K562 (cell line): Measurements from ENCODE around the gene BTD. TPM values are rescaled to one million over a fixed set of nuclear protein-coding genes. Genes with fewer than 3 reads are reported as not detected.

Experiments
- ATAC-seq: fragments of 200-7000 bp; cut with Tn5 transposase; 3 replicates; pipeline ENCODE4 v1.9.1; 2020; ENCODE audit warnings: moderate library complexity
- BruUV-seq: library from RNA; stranded (reverse); fragments of 400-500 nt; replicated peaks from 2 replicates; lab custom pipeline; 2021; lab: Mats Ljungman, UMichigan
- CTCF ChIA-PET: fragments of 300-600 bp; formaldehyde crosslinking; extraction: SDS; loops from one replicate; lab custom pipeline; 2021; ENCODE audit warnings: low intra/inter-chr PET ratio; lab: Yijun Ruan, JAX
- POLR2A ChIA-PET: fragments of 300-600, 350-650 bp; sonication (Branson Sonifier 250); formaldehyde crosslinking; extraction: SDS; loops from one replicate; lab custom pipeline; 2021; ENCODE audit warnings: antibody characterized with exemption, inconsistent platforms; lab: Yijun Ruan, JAX
- DNase-seq, 4 experiments: peaks; one replicate each; pipeline versions ENCODE4 v3.0.0 to v3.0.0-alpha.2; 2011 to 2018; ENCODE audit warnings: low spot score in 3 of 4, mixed read lengths in 3 of 4; ENCODE audit errors: extremely low read depth in 1 of 4
- FAIRE-seq: peaks from 2 replicates; lab custom pipeline; 2011; peaks lifted over from hg19 to GRCh38; lab: Jason Lieb, UNC
- H2AFZ ChIP-seq: 2 replicates; pipeline ENCODE4 v1.6.0; 2011; ENCODE audit warnings: low read depth, low read length, control low read depth, inconsistent platforms
- H3K27ac ChIP-seq: fragments of 200-600 bp; 3 replicates; pipeline ENCODE4 v1.8.0; 2011; ENCODE audit warnings: low read depth, mild to moderate bottlenecking, control low read depth, inconsistent platforms, low read length, moderate library complexity, mixed read lengths; ENCODE audit errors: extremely low read depth
- H3K27me3 ChIP-seq, 2 experiments: fragments of 300-600 bp in 1 of 2; 2 replicates in 1 of 2; 3 replicates in 1 of 2; pipeline versions ENCODE4 v1.6.0 to v1.8.0; 2011; ENCODE audit warnings: inconsistent platforms in 2 of 2, low read length in 2 of 2, mild to moderate bottlenecking in 1 of 2, mixed read lengths in 1 of 2, moderate library complexity in 1 of 2; ENCODE audit not compliant: control insufficient read depth in 2 of 2, insufficient read depth in 2 of 2
- H3K36me3 ChIP-seq: fragments of 300-600 bp; 3 replicates; pipeline ENCODE4 v1.8.0; 2011; ENCODE audit warnings: mild to moderate bottlenecking, low read length, inconsistent platforms; ENCODE audit not compliant: control insufficient read depth, insufficient read depth
- H3K4me1 ChIP-seq, 2 experiments: fragments of 200-600 bp in 1 of 2; replicated peaks in 1 of 2; 2 replicates in 1 of 2; 3 replicates in 1 of 2; pipeline versions ENCODE4 v1.5.1 to v1.8.0; 2011; ENCODE audit warnings: inconsistent platforms in 2 of 2, low read length in 2 of 2, mild to moderate bottlenecking in 1 of 2, mixed read lengths in 1 of 2, moderate library complexity in 1 of 2; ENCODE audit not compliant: control insufficient read depth in 2 of 2, insufficient read depth in 2 of 2
- H3K4me2 ChIP-seq: 2 replicates; pipeline ENCODE4 v1.6.1; 2011; ENCODE audit warnings: low read length, control low read depth, inconsistent platforms, mixed read lengths; ENCODE audit not compliant: insufficient read depth
- H3K4me3 ChIP-seq: fragments of 200-600 bp; sonication (generic), shearing (Covaris generic); 2 replicates; pipeline ENCODE4 v1.5.1; 2016; ENCODE audit warnings: control low read depth, inconsistent platforms
- H3K79me2 ChIP-seq: fragments of 200-600 bp; 3 replicates; pipeline ENCODE4 v1.8.0; 2011; ENCODE audit warnings: low read length, inconsistent platforms; ENCODE audit not compliant: control insufficient read depth, insufficient read depth
- H3K9ac ChIP-seq, 2 experiments: 2 replicates each; pipeline versions ENCODE4 v1.6.0 to v1.6.1; 2011; ENCODE audit warnings: low read depth in 2 of 2, low read length in 2 of 2, control low read depth in 1 of 2, inconsistent platforms in 1 of 2, mild to moderate bottlenecking in 1 of 2, mixed read lengths in 1 of 2; ENCODE audit not compliant: insufficient read depth in 1 of 2
- H3K9me1 ChIP-seq: one replicate; pipeline ENCODE4 v1.6.0; 2011; ENCODE audit warnings: inconsistent platforms, mild to moderate bottlenecking, low read length, moderate library complexity; ENCODE audit not compliant: control insufficient read depth, insufficient read depth
- H3K9me3 ChIP-seq: replicated peaks from 2 replicates; pipeline ENCODE4 v1.5.1; 2011; ENCODE audit warnings: low read depth, low read length, inconsistent platforms; ENCODE audit not compliant: control insufficient read depth, insufficient read depth
- H4K20me1 ChIP-seq: replicated peaks from 2 replicates; pipeline ENCODE4 v1.6.1; 2011; ENCODE audit warnings: low read length, inconsistent platforms, mixed read lengths; ENCODE audit not compliant: control insufficient read depth, insufficient read depth
- ATF3 ChIP-seq, 2 experiments: fragments of 450-650 bp in 1 of 2; sonication (generic) in 1 of 2; formaldehyde crosslinking in 1 of 2; IDR thresholded peaks in 1 of 2; conservative IDR thresholded peaks in 1 of 2; 2 replicates each; pipeline versions ENCODE4 v1.6.1 to v1.8.1; 2016 to 2023; ENCODE audit warnings: mild to moderate bottlenecking in 2 of 2, moderate library complexity in 2 of 2, inconsistent platforms in 1 of 2, missing genetic modification reagents in 1 of 2
- ATF7 ChIP-seq: fragments of 450-650 bp; IDR thresholded peaks from 2 replicates; pipeline ENCODE4 v1.7.1; 2014; ENCODE audit warnings: mild to moderate bottlenecking, moderate library complexity
- DNMT1 ChIP-seq: fragments of 450-650 bp; IDR thresholded peaks from 2 replicates; pipeline ENCODE4 v1.6.1; 2016; ENCODE audit warnings: antibody characterized with exemption, mild to moderate bottlenecking
- GATAD2B ChIP-seq: fragments of 450-650 bp; IDR thresholded peaks from 2 replicates; pipeline ENCODE4 v1.6.1; 2017; ENCODE audit warnings: mild to moderate bottlenecking, borderline replicate concordance
- HLTF ChIP-seq: fragments of 450-650 bp; IDR thresholded peaks from 2 replicates; pipeline ENCODE4 v1.6.1; 2016
- JUND ChIP-seq, 2 experiments: IDR thresholded peaks; 2 replicates in 1 of 2; 3 replicates in 1 of 2; pipeline ENCODE4 v1.6.1; 2011; ENCODE audit warnings: borderline replicate concordance in 2 of 2, low read depth in 2 of 2, low read length in 2 of 2, improper control_type of control experiment in 1 of 2, missing biosample characterization in 1 of 2, missing genetic modification characterization in 1 of 2, missing genetic modification reagents in 1 of 2
- MTF1 ChIP-seq: fragments of 250-450 bp; sonication (Bioruptor Pico); IDR thresholded peaks from 2 replicates; pipeline ENCODE4 v1.9.0; 2021; ENCODE audit warnings: moderate library complexity, mild to moderate bottlenecking, inconsistent platforms, borderline replicate concordance
- NFIX ChIP-seq: fragments of 250-450 bp; sonication (Bioruptor Pico); IDR thresholded peaks from 2 replicates; pipeline ENCODE4 v1.4.0; 2020; ENCODE audit warnings: low read depth, mild to moderate bottlenecking, moderate library complexity
- NFRKB ChIP-seq: fragments of 450-650 bp; IDR thresholded peaks from 2 replicates; pipeline ENCODE4 v1.6.1; 2016; ENCODE audit warnings: low read depth
- NRF1 ChIP-seq, 2 experiments: fragments of 450-650 bp; IDR thresholded peaks in 1 of 2; conservative IDR thresholded peaks in 1 of 2; 2 replicates each; pipeline ENCODE4 v1.6.1; 2014; ENCODE audit warnings: mild to moderate bottlenecking in 2 of 2
- PTRF ChIP-seq: fragments of 450-650 bp; IDR thresholded peaks from 2 replicates; pipeline ENCODE4 v1.6.1; 2016; ENCODE audit warnings: mild to moderate bottlenecking, missing genetic modification characterization, missing compliant biosample characterization
- TBP ChIP-seq: optimal IDR thresholded peaks from 2 replicates; pipeline ENCODE3; 2011; ENCODE audit warnings: low read depth, low read length, improper control_type of control experiment
- ZMIZ1 ChIP-seq, 2 experiments: fragments of 150-350 bp in 1 of 2; IDR thresholded peaks; 2 replicates each; pipeline ENCODE4 v1.6.1; 2012 to 2016; ENCODE audit warnings: low read depth in 2 of 2, low read length in 2 of 2, mild to moderate bottlenecking in 1 of 2, moderate library complexity in 1 of 2
- ZNF24 ChIP-seq: fragments of 450-650 bp; IDR thresholded peaks from 2 replicates; pipeline ENCODE4 v1.6.1; 2016
- ZNF253 ChIP-seq: fragments of 250-450 bp; sonication (Bioruptor Pico); conservative IDR thresholded peaks from 2 replicates; pipeline ENCODE4 v1.6.1; 2021; ENCODE audit warnings: mild to moderate bottlenecking
- ZNF324 ChIP-seq: fragments of 250-450 bp; sonication (Bioruptor Pico); IDR thresholded peaks from 2 replicates; pipeline ENCODE4 v1.4.0; 2020; ENCODE audit warnings: mild to moderate bottlenecking
- ZNF639 ChIP-seq, 2 experiments: fragments of 200-800 bp in 1 of 2; sonication (Bioruptor generic) in 1 of 2; sonication (generic) in 1 of 2; formaldehyde crosslinking in 1 of 2; IDR thresholded peaks in 1 of 2; conservative IDR thresholded peaks in 1 of 2; 2 replicates each; pipeline versions ENCODE4 v1.5.0 to v1.6.1; 2016 to 2020; ENCODE audit warnings: missing compliant biosample characterization in 1 of 2, missing genetic modification characterization in 1 of 2, missing genetic modification reagents in 1 of 2
- WGBS: fragments of 100-300 bp; shearing (Covaris generic); methylation state at CpG from one replicate; pipeline ENCODE4 v1.1.6; 2016; ENCODE audit warnings: low coverage, mixed read lengths; ENCODE audit not compliant: insufficient coverage; ENCODE audit errors: missing lambda C conversion rate; 5-methylcytosine and 5-hydroxymethylcytosine counted together
- in situ Hi-C: fragments of 300-500 bp; cut with MboI; formaldehyde crosslinking; loops from 4 replicates; pipeline ENCODE4 v1.15.0; 2018; ENCODE audit warnings: inconsistent platforms, mixed read lengths
- intact Hi-C: fragments of 100-400 bp; cut with micrococcal nuclease; formaldehyde crosslinking; loops from 2 replicates; pipeline ENCODE4 v1.14.2; 2022
- polyA plus RNA-seq, 8 experiments: library from polyadenylated mRNA; depleted of rRNA in 4 of 8; stranded (reverse) in 5 of 8; unstranded in 3 of 8; fragments of >200 nt; fragmentation: Nextera tagmentation in 2 of 8; fragmentation: Illumina TruSeq in 1 of 8; extraction: Ambion mirVana in 2 of 8; extraction: Trizol in 1 of 8; gene quantifications; 2 replicates each; pipeline versions ENCODE4 v1.2.1 to v1.2.3, GENCODE V29; 2011 to 2014; ENCODE audit warnings: inconsistent platforms in 1 of 8, missing spikeins in 1 of 8
- total RNA-seq, 7 experiments: library from RNA; depleted of rRNA in 6 of 7; stranded (reverse); fragments of >200 nt in 6 of 7; fragmentation: Illumina TruSeq in 2 of 7; extraction: Trizol in 2 of 7; gene quantifications; 2 replicates each; pipeline versions ENCODE4 v1.2.1 to v1.2.3, GENCODE V29; 2011 to 2021; ENCODE audit warnings: low replicate concordance in 1 of 7

Gene BTD
- total and polyA plus RNA-seq, 9 of the 15 experiments (the other 6 are each of a cell fraction or from before 2014, with no cell fraction given): 6.6 to 26.2 (median 10.6) TPM

GRCh38 chr3:15654891-15655290 is 53.3 kb downstream of the BTD start:
- BruUV-seq: no TSS peak
- no peaks in the 10 kb centered on the region; a peak in 1 of 5 replicates for H3K4me1 ChIP-seq
- POLR2A ChIA-PET: no interaction called here

More at GRCh38 chr3:15654891-15655290, 53.3 kb downstream of the BTD start:
- Histone ChIP-seq H3K4me3 (no peak overlapping the region), H3K4me2 (no peak overlapping the region), H3K9me1 (no peaks in the 10 kb centered on the region), H2AFZ (no peak overlapping the region), H3K9me3 (peaks cover 3% of the 10 kb centered on the region; the same call in 1 of the 2 replicates), H3K79me2 (no peaks in the 10 kb centered on the region), H3K27ac (no peak overlapping the region), H3K27me3 (peaks cover 30 to 32% of the 10 kb centered on the region in 2 experiments), H4K20me1 (no peaks in the 10 kb centered on the region), H3K36me3 (no peaks in the 10 kb centered on the region), H3K9ac (no peak overlapping the region)
- TF ChIP-seq PTRF (no peak), TBP (no peak), NFRKB (no peak), DNMT1 (no peak), NRF1 (conservative IDR thresholded peaks at IDR 0.05 in 1 of 2, IDR thresholded peaks at IDR 0.05 in 1 of 2) (no peak), ATF3 (IDR thresholded peaks at IDR 0.05) (no peak), ATF3 (CRISPR knock-in tag; conservative IDR thresholded peaks at IDR 0.05) (no peak), MTF1 (no peak), ATF7 (no peak), HLTF (no peak), ZNF253 (CRISPR knock-in tag) (no peak), ZMIZ1 (IDR thresholded peaks at IDR 0.05; ENCODE audit: low read depth in 2 of 2, low read length in 2 of 2) (no peak), NFIX (CRISPR knock-in tag) (no peak), ZNF324 (CRISPR knock-in tag) (no peak), ZNF24 (no peak), ZNF639 (CRISPR knock-in tag; conservative IDR thresholded peaks at IDR 0.05 in 1 of 2, IDR thresholded peaks at IDR 0.05 in 1 of 2) (no peak), GATAD2B (no peak), JUND (IDR thresholded peaks at IDR 0.05; ENCODE audit: borderline replicate concordance, low read depth, low read length) (no peak), JUND (tag; IDR thresholded peaks at IDR 0.05; ENCODE audit: borderline replicate concordance, low read depth, low read length) (no peak)
- ATAC-seq (no peak), DNase-seq (no peak), FAIRE-seq (no peak)
- in situ Hi-C loops: no loop called here
- intact Hi-C loops: no loop called here
- 22% methylated on average over 9 of the region's 9 CpGs for WGBS
- CTCF ChIA-PET: no interaction called here
